ENCODE measurements around the gene AMOT. TPM values are rescaled to one million over a fixed set of nuclear protein-coding genes. Genes with fewer than 3 reads are reported as not detected.

The AMOT gene
- total and polyA plus RNA-seq, 2 of the 4 experiments (the other 2 are of a cell fraction), result 4.7 to 9.1 TPM

DNA sequence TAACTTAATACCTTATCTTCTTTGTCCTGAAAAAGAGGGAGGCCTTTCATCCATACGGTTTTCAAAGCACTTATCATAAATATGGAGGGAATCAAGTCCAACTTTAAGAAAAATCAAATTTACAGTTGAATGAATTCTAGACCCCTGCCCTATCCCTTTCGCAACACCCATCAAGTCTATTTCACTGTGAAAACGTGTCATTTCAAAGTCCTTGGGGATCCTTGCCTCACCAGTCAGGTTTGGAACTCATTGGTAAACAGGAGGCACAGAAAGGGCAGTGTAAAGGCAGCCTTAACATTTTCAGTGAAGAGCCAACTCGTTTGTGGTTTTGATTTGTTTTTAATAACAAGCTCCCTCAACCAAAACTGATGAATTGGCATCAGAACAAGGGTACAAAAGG lies 66.5 kb downstream of the AMOT start:
- H3K79me1 ChIP-seq (ENCODE audit: low read depth in 1 of 2, low read length in 2 of 2), result no peaks in the 10 kb centered on the region
- H3K4me2 ChIP-seq (ENCODE audit: low read depth, low read length), result no peak overlapping the region
- H2BK20ac ChIP-seq (ENCODE audit: low read depth, low read length), result no peak overlapping the region
- no peak overlapping the region for H3K14ac ChIP-seq (replicated peaks; ENCODE audit: low read depth, low read length)
- H2AK5ac ChIP-seq (ENCODE audit: low read depth, low read length), result no peak overlapping the region
- H3K9me1 ChIP-seq (ENCODE audit: insufficient read depth, low read length), result no peaks in the 10 kb centered on the region
- no peaks in the 10 kb centered on the region for H3K4me1 ChIP-seq (ENCODE audit: control insufficient read depth, insufficient read depth, low read length)
- H3K18ac ChIP-seq (ENCODE audit: low read depth, low read length), result no peak overlapping the region
- WGBS, 2 experiments (ENCODE audit: extremely low coverage in 2 of 2, insufficient read length in 1 of 2), result no CpG with 5 or more reads among the region's 4 CpGs
- H2AFZ ChIP-seq (replicated peaks; ENCODE audit: low read length, poor library complexity), result no peak overlapping the region
- H2BK5ac ChIP-seq (ENCODE audit: low read depth, low read length, poor library complexity, severe bottlenecking), result no peak overlapping the region
- no peak overlapping the region for H3K23ac ChIP-seq (ENCODE audit: low read depth, low read length)
- ATAC-seq (ENCODE audit: low read depth) (no peak), DNase-seq (no peak)
- no peak overlapping the region for H3K27ac ChIP-seq (ENCODE audit: insufficient read depth, low read length)
- H3K9me3 ChIP-seq (ENCODE audit: control insufficient read depth, insufficient read depth, low read length), result no peaks in the 10 kb centered on the region
- H3K4me3 ChIP-seq (ENCODE audit: insufficient read depth, low read depth, low read length), result no peak overlapping the region
- H2AK9ac ChIP-seq (replicated peaks; ENCODE audit: low read depth, low read length, poor library complexity), result no peak overlapping the region
- TF ChIP-seq, protein P1, sequence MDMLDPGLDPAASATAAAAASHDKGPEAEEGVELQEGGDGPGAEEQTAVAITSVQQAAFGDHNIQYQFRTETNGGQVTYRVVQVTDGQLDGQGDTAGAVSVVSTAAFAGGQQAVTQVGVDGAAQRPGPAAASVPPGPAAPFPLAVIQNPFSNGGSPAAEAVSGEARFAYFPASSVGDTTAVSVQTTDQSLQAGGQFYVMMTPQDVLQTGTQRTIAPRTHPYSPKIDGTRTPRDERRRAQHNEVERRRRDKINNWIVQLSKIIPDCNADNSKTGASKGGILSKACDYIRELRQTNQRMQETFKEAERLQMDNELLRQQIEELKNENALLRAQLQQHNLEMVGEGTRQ (IDR thresholded peaks at IDR 0.05; ENCODE audit: low read depth, low read length), result no peak
- no peak for TF ChIP-seq BHLHE40 (IDR thresholded peaks at IDR 0.05; ENCODE audit: low read depth, low read length)
- no peak for TF ChIP-seq SMC3 (IDR thresholded peaks at IDR 0.05; ENCODE audit: low read depth, low read length)
- TF ChIP-seq MXI1 (IDR thresholded peaks at IDR 0.05; ENCODE audit: borderline replicate concordance, low read depth, low read length), result no peak
- TF ChIP-seq NFE2L2 (IDR thresholded peaks at IDR 0.05; ENCODE audit: low read depth, low read length), result no peak
- TF ChIP-seq ELK1 (IDR thresholded peaks at IDR 0.05; ENCODE audit: borderline replicate concordance, low read depth, low read length), result no peak
- no peak for TF ChIP-seq MAZ (IDR thresholded peaks at IDR 0.05; ENCODE audit: borderline replicate concordance, low read depth, low read length)
- no peak for TF ChIP-seq RFX5 (IDR thresholded peaks at IDR 0.05; ENCODE audit: low read depth, low read length)
- no peak for TF ChIP-seq MAFK (IDR thresholded peaks at IDR 0.05; ENCODE audit: low read depth, low read length)
- no peak for TF ChIP-seq RAD21 (IDR thresholded peaks at IDR 0.05; ENCODE audit: low read length)
- TF ChIP-seq POLR2A (IDR thresholded peaks at IDR 0.05; ENCODE audit: low read depth, low read length), result no peak
- TF ChIP-seq CEBPB (IDR thresholded peaks at IDR 0.05; ENCODE audit: low read depth, low read length), result no peak
- no peak for TF ChIP-seq RCOR1 (IDR thresholded peaks at IDR 0.05; ENCODE audit: insufficient replicate concordance, low read length)
- TF ChIP-seq FOS (IDR thresholded peaks at IDR 0.05; ENCODE audit: low read depth, low read length), result no peak
- TF ChIP-seq CHD1 (IDR thresholded peaks at IDR 0.05; ENCODE audit: low read depth, low read length), result no peak
- TF ChIP-seq CTCF (conservative IDR thresholded peaks at IDR 0.05; ENCODE audit: low read depth, low read length), result no peak
- CTCF ChIA-PET, result no interaction called here
- no peak overlapping the region for H4K91ac ChIP-seq (ENCODE audit: insufficient read depth, low read depth, low read length)
- dilution Hi-C loops (cut with HindIII; ENCODE audit: low sequenced_read_pairs, unreplicated experiment) (no loop called here), in situ Hi-C loops (cut with MboI; ENCODE audit: low sequenced_read_pairs) (no loop called here), intact Hi-C loops (cut with micrococcal nuclease) (no loop called here)
- no peak overlapping the region for H3K56ac ChIP-seq (ENCODE audit: extremely low read depth, insufficient read depth, low read length)
- no peak overlapping the region for H3K4ac ChIP-seq (ENCODE audit: low read depth, low read length)
- no peaks in the 10 kb centered on the region for H4K20me1 ChIP-seq (ENCODE audit: insufficient read depth, low read length)
- peaks cover 3% of the 10 kb centered on the region; the same call in 1 of the 2 replicates for H3K27me3 ChIP-seq (ENCODE audit: control insufficient read depth, insufficient read depth, low read length)
- no peak overlapping the region for H4K8ac ChIP-seq (ENCODE audit: low read depth in 2 of 2, low read length in 2 of 2)
- no peak overlapping the region for H4K5ac ChIP-seq (ENCODE audit: low read depth, low read length)
- no peak overlapping the region for H3K9ac ChIP-seq (ENCODE audit: low read depth, low read length)
- no peak overlapping the region for H2BK120ac ChIP-seq (ENCODE audit: low read depth, low read length)
- no TSS peak for BruUV-seq (replicated peaks)
- no peak overlapping the region for H2BK15ac ChIP-seq (ENCODE audit: low read depth, low read length)
- peaks cover 5% of the 10 kb centered on the region; the same call in 1 of the 2 replicates for H3K36me3 ChIP-seq (ENCODE audit: control insufficient read depth, insufficient read depth, low read length)
- POLR2A ChIA-PET (ENCODE audit: unreplicated experiment), result no interaction called here
